Measurements from ENCODE around the gene AGAP1. TPM values are rescaled to one million over a fixed set of nuclear protein-coding genes. Genes with fewer than 3 reads are reported as not detected.

Gene AGAP1
- total RNA-seq, 1 experiment from 2014 or later = 25.8 TPM

DNA sequence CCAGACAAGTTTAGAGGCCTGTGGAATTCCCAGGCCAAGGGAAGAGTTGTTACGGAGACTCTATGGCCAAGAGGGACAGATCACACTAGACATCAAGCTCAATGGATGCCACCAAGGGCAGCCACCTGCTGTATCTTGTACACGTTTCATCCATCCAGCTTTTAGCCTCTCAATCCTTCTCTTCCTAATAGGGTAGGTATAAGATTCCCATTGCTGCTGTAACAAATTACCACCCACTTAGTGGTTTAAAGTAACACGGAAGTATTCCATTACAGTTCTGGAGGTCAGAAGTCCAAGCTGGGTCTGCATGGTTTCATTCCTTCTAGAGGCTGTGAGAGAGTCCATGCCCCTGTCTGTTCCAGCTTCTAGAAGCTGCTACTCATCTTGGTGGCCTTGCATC lies 586.6 kb downstream of the AGAP1 start:
- H2BK12ac ChIP-seq (ENCODE audit: insufficient read length, low read depth, low read length) = no peak overlapping the region
- no peak overlapping the region for H3T11ph ChIP-seq (ENCODE audit: low read length)
- H2AFZ ChIP-seq (ENCODE audit: low read length) = no peak overlapping the region
- no peak overlapping the region for H3K4ac ChIP-seq (ENCODE audit: low read depth, low read length)
- H3K9ac ChIP-seq (ENCODE audit: extremely low read depth, insufficient read length, low read length) = no peak overlapping the region
- H4K91ac ChIP-seq (ENCODE audit: insufficient read length, low read depth, low read length) = no peak overlapping the region
- no peak overlapping the region for H3K23ac ChIP-seq (ENCODE audit: insufficient read length, low read depth, low read length)
- H2AK5ac ChIP-seq (ENCODE audit: insufficient read length, low read length) = no peak overlapping the region
- peaks cover 0 to 6% (median 1%) of the 10 kb centered on the region in 3 experiments; a peak in 3 of 7 replicates for H3K36me3 Mint-ChIP-seq (ENCODE audit: insufficient read depth in 1 of 3, low read depth in 3 of 3)
- no peak overlapping the region for H2BK5ac ChIP-seq (ENCODE audit: insufficient read length, low read length)
- H3K79me1 ChIP-seq (ENCODE audit: insufficient read depth, low read depth, low read length, poor library complexity, severe bottlenecking) = no peaks in the 10 kb centered on the region
- H2BK20ac ChIP-seq (ENCODE audit: low read depth, low read length, poor library complexity, severe bottlenecking) = no peak overlapping the region
- H3K23me2 ChIP-seq (ENCODE audit: insufficient read length, low read depth, low read length, poor library complexity, severe bottlenecking) = no peaks in the 10 kb centered on the region
- no peaks in the 10 kb centered on the region for H3K79me2 ChIP-seq (ENCODE audit: insufficient read depth, low read length)
- peaks cover 26 to 27% of the 10 kb centered on the region in 2 experiments for H3K4me1 Mint-ChIP-seq
- no peak for DNase-seq
- H3K9me3 Mint-ChIP-seq = peaks cover 0 to 3% of the 10 kb centered on the region in 2 experiments; a peak in 1 of 5 replicates
- H3K14ac ChIP-seq (ENCODE audit: insufficient read depth, low read length) = no peak overlapping the region
- no peak overlapping the region for H2BK120ac ChIP-seq (ENCODE audit: low read depth, low read length, poor library complexity, severe bottlenecking)
- no peaks in the 10 kb centered on the region for H3K27me3 ChIP-seq (ENCODE audit: insufficient read depth, low read length)
- H4K20me1 ChIP-seq (ENCODE audit: control insufficient read depth, insufficient read depth, insufficient read length) = no peaks in the 10 kb centered on the region
- no peak overlapping the region for H2BK15ac ChIP-seq (ENCODE audit: low read depth, low read length)
- no peak overlapping the region for H3K4me2 ChIP-seq (ENCODE audit: insufficient read depth, insufficient read length, low read length)
- no peaks in the 10 kb centered on the region for H3K9me3 ChIP-seq (ENCODE audit: control insufficient read depth, low read depth, low read length)
- no peak overlapping the region for H3K27ac Mint-ChIP-seq
- no peak overlapping the region for H3K56ac ChIP-seq (ENCODE audit: insufficient read length, low read depth, low read length)
- WGBS (ENCODE audit: extremely low coverage, insufficient read length, low lambda C conversion rate) = no CpG with 5 or more reads among the region's 3 CpGs
- TF ChIP-seq CTCF (conservative IDR thresholded peaks at IDR 0.05) = no peak
- H3K27ac ChIP-seq (ENCODE audit: insufficient read length, low read depth, low read length) = no peak overlapping the region
- peaks cover 13% of the 10 kb centered on the region; the same call in 1 of the 2 replicates for H3K4me1 ChIP-seq (ENCODE audit: insufficient read depth, low read length)
- no peak overlapping the region for H3K4me3 Mint-ChIP-seq
- no peak overlapping the region for H3K18ac ChIP-seq (ENCODE audit: insufficient read length, low read depth, low read length)
- H3K27me3 Mint-ChIP-seq (ENCODE audit: low read depth) = no peaks in the 10 kb centered on the region; the same call in 1 of the 2 replicates
- H4K8ac ChIP-seq (replicated peaks; ENCODE audit: insufficient read length, low read depth, low read length) = no peak overlapping the region
- H4K5ac ChIP-seq (ENCODE audit: insufficient read length, low read depth, low read length) = no peak overlapping the region

Measured in H9 (cell line).